ENCODE results near the gene MATN3. TPM values are rescaled to one million over a fixed set of nuclear protein-coding genes. Genes with fewer than 3 reads are reported as not detected.

Gene MATN3
- total RNA-seq, 1 experiment from 2014 or later, result 13.5 TPM

DNA sequence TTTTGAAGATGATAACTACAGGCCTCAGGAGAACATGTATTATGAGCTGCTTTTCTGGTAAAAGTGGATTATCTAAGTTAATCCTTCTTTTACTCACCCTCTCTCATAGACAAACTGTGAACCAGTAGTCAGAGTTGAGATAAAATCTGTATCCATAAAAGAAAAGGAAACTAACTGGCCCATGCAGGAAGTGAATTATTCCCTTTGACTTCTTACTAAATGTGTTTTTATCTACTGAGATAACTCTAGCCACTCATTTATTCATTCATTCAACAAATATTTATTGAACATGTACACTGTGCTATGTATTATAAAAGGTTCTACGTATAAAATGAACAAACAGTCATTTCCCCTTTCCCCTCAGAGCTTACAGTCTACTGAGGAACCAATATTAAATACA, 32.5 kb downstream of the MATN3 start:
- TF ChIP-seq, protein P1, sequence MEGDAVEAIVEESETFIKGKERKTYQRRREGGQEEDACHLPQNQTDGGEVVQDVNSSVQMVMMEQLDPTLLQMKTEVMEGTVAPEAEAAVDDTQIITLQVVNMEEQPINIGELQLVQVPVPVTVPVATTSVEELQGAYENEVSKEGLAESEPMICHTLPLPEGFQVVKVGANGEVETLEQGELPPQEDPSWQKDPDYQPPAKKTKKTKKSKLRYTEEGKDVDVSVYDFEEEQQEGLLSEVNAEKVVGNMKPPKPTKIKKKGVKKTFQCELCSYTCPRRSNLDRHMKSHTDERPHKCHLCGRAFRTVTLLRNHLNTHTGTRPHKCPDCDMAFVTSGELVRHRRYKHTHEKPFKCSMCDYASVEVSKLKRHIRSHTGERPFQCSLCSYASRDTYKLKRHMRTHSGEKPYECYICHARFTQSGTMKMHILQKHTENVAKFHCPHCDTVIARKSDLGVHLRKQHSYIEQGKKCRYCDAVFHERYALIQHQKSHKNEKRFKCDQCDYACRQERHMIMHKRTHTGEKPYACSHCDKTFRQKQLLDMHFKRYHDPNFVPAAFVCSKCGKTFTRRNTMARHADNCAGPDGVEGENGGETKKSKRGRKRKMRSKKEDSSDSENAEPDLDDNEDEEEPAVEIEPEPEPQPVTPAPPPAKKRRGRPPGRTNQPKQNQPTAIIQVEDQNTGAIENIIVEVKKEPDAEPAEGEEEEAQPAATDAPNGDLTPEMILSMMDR (conservative IDR thresholded peaks at IDR 0.05), result no peak
- WGBS (ENCODE audit: extremely low coverage, insufficient read length, low lambda C conversion rate), result no CpG with 5 or more reads among the region's 1 CpG

More for the DNA sequence above, 32.5 kb downstream of the MATN3 start:
- H3K79me1 ChIP-seq (ENCODE audit: insufficient read depth, low read depth, low read length, poor library complexity, severe bottlenecking), result peaks cover 3% of the 10 kb centered on the region
- H3K4ac ChIP-seq (ENCODE audit: low read depth, low read length), result no peak overlapping the region
- no peak overlapping the region for H2BK15ac ChIP-seq (ENCODE audit: low read depth, low read length)
- H3K36me3 Mint-ChIP-seq (ENCODE audit: insufficient read depth in 1 of 3, low read depth in 3 of 3), result peaks cover 8 to 25% (median 14%) of the 10 kb centered on the region in 3 experiments; a peak in 6 of 7 replicates
- H4K5ac ChIP-seq (ENCODE audit: insufficient read length, low read depth, low read length), result no peak overlapping the region
- H2BK120ac ChIP-seq (ENCODE audit: low read depth, low read length, poor library complexity, severe bottlenecking), result no peak overlapping the region
- H4K8ac ChIP-seq (replicated peaks; ENCODE audit: insufficient read length, low read depth, low read length), result no peak overlapping the region
- H3K4me3 Mint-ChIP-seq, result no peak overlapping the region
- DNase-seq, result no peak
- H4K91ac ChIP-seq (ENCODE audit: insufficient read length, low read depth, low read length), result no peak overlapping the region
- H4K20me1 ChIP-seq (ENCODE audit: control insufficient read depth, insufficient read depth, insufficient read length), result no peaks in the 10 kb centered on the region
- no peak overlapping the region for H2AK5ac ChIP-seq (ENCODE audit: insufficient read length, low read length)
- H2BK20ac ChIP-seq (ENCODE audit: low read depth, low read length, poor library complexity, severe bottlenecking), result no peak overlapping the region
- H2BK5ac ChIP-seq (ENCODE audit: insufficient read length, low read length), result no peak overlapping the region
- no peak overlapping the region for H3K56ac ChIP-seq (ENCODE audit: insufficient read length, low read depth, low read length)
- no peak overlapping the region for H3K14ac ChIP-seq (ENCODE audit: insufficient read depth, low read length)
- no peaks in the 10 kb centered on the region for H3K9me3 ChIP-seq (ENCODE audit: control insufficient read depth, low read depth, low read length)
- no peak overlapping the region for H3K27ac Mint-ChIP-seq
- no peak overlapping the region for H2BK12ac ChIP-seq (ENCODE audit: insufficient read length, low read depth, low read length)
- H3K79me2 ChIP-seq (ENCODE audit: insufficient read depth, low read length), result no peaks in the 10 kb centered on the region
- H3K27ac ChIP-seq (ENCODE audit: insufficient read length, low read depth, low read length), result no peak overlapping the region
- H3K9ac ChIP-seq (ENCODE audit: extremely low read depth, insufficient read length, low read length), result no peak overlapping the region
- H2AFZ ChIP-seq (ENCODE audit: low read length), result no peak overlapping the region
- no peak overlapping the region for H3T11ph ChIP-seq (ENCODE audit: low read length)
- no peaks in the 10 kb centered on the region for H3K27me3 Mint-ChIP-seq (ENCODE audit: low read depth)
- no peaks in the 10 kb centered on the region for H3K27me3 ChIP-seq (ENCODE audit: insufficient read depth, low read length)
- H3K23me2 ChIP-seq (ENCODE audit: insufficient read length, low read depth, low read length, poor library complexity, severe bottlenecking), result no peaks in the 10 kb centered on the region
- H3K4me1 Mint-ChIP-seq, result no peaks in the 10 kb centered on the region
- H3K23ac ChIP-seq (ENCODE audit: insufficient read length, low read depth, low read length), result no peak overlapping the region
- no peaks in the 10 kb centered on the region for H3K4me1 ChIP-seq (ENCODE audit: insufficient read depth, low read length)
- no peak overlapping the region for H3K4me2 ChIP-seq (ENCODE audit: insufficient read depth, insufficient read length, low read length)
- no peak overlapping the region for H3K18ac ChIP-seq (ENCODE audit: insufficient read length, low read depth, low read length)
- no peaks in the 10 kb centered on the region for H3K9me3 Mint-ChIP-seq

All from H9 (cell line).